Measurements from ENCODE around the gene PDLIM5.

Gene PDLIM5

DNA sequence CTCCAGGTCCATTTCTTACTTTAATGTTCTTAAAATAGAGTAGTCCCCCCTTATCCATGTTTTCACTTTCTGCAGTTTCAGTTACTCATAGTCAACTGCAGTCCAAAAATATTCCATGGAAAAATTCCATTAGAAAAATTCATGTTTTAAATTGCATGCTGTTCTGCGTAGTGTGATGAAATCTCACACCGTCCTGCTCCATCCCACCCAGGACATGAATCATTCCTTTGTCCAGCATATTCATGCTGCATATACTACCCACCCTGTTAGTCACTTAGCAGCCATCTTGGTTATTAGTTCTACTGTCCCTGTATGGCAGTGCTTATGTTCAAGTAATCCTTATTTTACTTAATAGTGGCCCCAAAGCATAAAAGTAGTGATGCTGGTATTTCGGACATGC, 5.4 kb upstream of the PDLIM5 start:
- no peak for DNase-seq (ENCODE audit: low spot score in 2 of 2)
- peaks cover 6% of the 10 kb centered on the region for H3K4me1 Mint-ChIP-seq
- no peak overlapping the region for H3K27ac Mint-ChIP-seq
- H3K9me3 Mint-ChIP-seq, result no peaks in the 10 kb centered on the region
- no peak for ATAC-seq
- H3K4me3 Mint-ChIP-seq, result no peak overlapping the region
- no peaks in the 10 kb centered on the region for H3K36me3 Mint-ChIP-seq

- Mint-ChIP-seq H3K27ac (no peak overlapping the region), H3K4me1 (peaks cover 14% of the 10 kb centered on the region), H3K9me3 (no peaks in the 10 kb centered on the region), H3K36me3 (no peaks in the 10 kb centered on the region), H3K4me3 (no peak overlapping the region)
- DNase-seq (ENCODE audit: low spot score in 2 of 2), result no peak
- no peak for ATAC-seq
Measured at GRCh38 chr4:94447754-94448411, 3.9 kb upstream of the PDLIM5 start.

DNA sequence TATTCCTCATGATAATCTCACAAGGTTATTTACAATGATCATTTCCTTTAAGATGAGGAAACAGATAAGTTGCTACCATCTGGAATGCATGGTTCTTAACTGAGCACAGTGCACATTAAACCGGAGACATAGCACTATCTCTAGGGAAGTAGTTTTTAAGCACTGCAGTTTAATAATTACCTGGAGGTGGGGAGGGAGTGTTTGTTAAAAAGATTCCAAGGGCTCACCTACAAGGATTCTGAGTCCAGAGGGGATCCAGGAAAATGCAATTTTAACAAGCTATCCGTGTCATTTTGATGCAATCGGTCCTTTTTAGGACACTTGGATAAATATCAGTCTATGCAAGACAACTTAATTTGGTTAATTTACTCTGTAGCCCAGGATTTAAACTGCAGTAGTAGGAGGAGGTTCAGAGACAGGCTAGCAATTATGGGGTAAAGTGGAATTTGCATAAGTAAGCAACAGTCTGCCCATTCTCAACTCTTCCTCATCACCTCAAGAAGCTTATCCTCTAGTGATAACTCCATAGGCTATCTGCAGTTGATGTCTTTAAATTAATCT, 2.8 kb upstream of the PDLIM5 start:
- no peak for ATAC-seq
- Mint-ChIP-seq H3K4me1 (peaks cover 20% of the 10 kb centered on the region), H3K9me3 (no peaks in the 10 kb centered on the region), H3K27ac (no peak overlapping the region), H3K36me3 (no peaks in the 10 kb centered on the region), H3K4me3 (no peak overlapping the region)
- DNase-seq (ENCODE audit: low spot score in 2 of 2), result no peak

DNA sequence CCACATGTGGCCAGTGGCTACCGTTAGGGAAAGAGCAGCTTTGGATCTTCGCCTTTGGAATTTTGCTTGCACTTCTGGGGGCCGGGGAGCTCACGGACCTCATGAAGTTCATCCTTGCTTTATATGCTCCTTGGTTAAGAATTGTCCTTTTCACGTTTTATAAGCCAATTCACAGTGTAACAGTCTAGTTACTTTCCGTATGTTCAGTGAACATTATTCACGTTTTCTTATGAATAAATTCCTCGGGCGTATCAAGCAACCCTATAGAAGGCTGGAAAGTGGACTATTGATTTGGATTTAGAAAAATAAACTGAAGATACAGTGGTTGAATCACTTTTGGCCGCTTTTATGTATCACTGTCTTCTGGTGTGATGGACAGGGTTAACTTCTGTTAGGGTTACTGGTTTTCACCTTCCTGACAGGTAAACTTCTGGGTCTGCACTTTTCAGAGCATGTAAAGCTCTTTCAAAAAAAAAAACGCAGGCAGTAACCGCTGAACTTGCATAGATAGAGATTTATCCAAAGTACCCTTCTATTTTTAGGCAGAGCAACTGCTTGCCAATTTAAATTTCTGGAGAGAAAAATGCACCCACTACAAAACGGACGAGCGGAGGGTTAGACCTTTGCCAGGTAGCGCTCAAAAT, 569 bp upstream of the PDLIM5 start:
- no peak for ATAC-seq
- DNase-seq (ENCODE audit: low spot score in 2 of 2), result no peak
- H3K27ac Mint-ChIP-seq, result peak overlapping the region; percentile 85
- no peaks in the 10 kb centered on the region for H3K9me3 Mint-ChIP-seq
- peak overlapping the region; percentile 81 for H3K4me3 Mint-ChIP-seq
- H3K4me1 Mint-ChIP-seq, result peaks cover 25% of the 10 kb centered on the region
- peaks cover 7% of the 10 kb centered on the region for H3K36me3 Mint-ChIP-seq

- Mint-ChIP-seq H3K9me3 (no peaks in the 10 kb centered on the region), H3K4me3 (peak overlapping the region; percentile 81), H3K36me3 (peaks cover 7% of the 10 kb centered on the region), H3K4me1 (peaks cover 25% of the 10 kb centered on the region), H3K27ac (peak overlapping the region; percentile 85)
- ATAC-seq, result no peak
- DNase-seq (ENCODE audit: low spot score in 2 of 2), result peak in 1 of 2 donors; percentile 55
Measured at GRCh38 chr4:94452476-94453371, 982 bp downstream of the PDLIM5 start.

- Mint-ChIP-seq H3K27ac (no peak overlapping the region), H3K36me3 (peaks cover 7% of the 10 kb centered on the region), H3K9me3 (no peaks in the 10 kb centered on the region), H3K4me1 (peaks cover 25% of the 10 kb centered on the region), H3K4me3 (peak overlapping the region; percentile 81)
- DNase-seq (ENCODE audit: low spot score in 2 of 2), result no peak
- no peak for ATAC-seq
Measured at GRCh38 chr4:94453391-94453963, 1.7 kb downstream of the PDLIM5 start.

- ATAC-seq (no peak), DNase-seq (ENCODE audit: low spot score in 2 of 2) (no peak)
- peaks cover 29% of the 10 kb centered on the region for H3K4me1 Mint-ChIP-seq
- H3K27ac Mint-ChIP-seq, result no peak overlapping the region
- H3K4me3 Mint-ChIP-seq, result no peak overlapping the region
- H3K9me3 Mint-ChIP-seq, result no peaks in the 10 kb centered on the region
- H3K36me3 Mint-ChIP-seq, result peaks cover 7% of the 10 kb centered on the region
Measured at GRCh38 chr4:94454405-94454804, 2.7 kb downstream of the PDLIM5 start.

DNA sequence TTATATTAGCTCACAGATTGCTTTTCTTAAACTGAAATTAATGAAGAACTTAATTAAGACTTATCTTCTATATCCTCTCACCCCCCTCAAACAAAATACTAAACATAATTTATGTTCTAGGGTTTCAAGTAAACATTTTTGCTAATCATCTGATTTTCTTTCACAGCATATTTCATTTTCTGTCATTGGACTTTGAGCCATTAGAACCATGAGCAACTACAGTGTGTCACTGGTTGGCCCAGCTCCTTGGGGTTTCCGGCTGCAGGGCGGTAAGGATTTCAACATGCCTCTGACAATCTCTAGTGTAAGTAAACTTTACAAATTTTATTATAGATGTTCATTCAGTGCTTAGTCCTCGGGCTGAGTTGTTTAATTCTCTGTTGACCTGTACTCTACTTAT, 3.3 kb downstream of the PDLIM5 start:
- no peak for DNase-seq (ENCODE audit: low spot score in 2 of 2)
- no peak overlapping the region for H3K27ac Mint-ChIP-seq
- H3K36me3 Mint-ChIP-seq, result peaks cover 7% of the 10 kb centered on the region
- H3K4me3 Mint-ChIP-seq, result no peak overlapping the region
- no peaks in the 10 kb centered on the region for H3K9me3 Mint-ChIP-seq
- peaks cover 32% of the 10 kb centered on the region for H3K4me1 Mint-ChIP-seq
- ATAC-seq, result no peak

GRCh38 chr4:94457692-94458106, 6.0 kb downstream of the PDLIM5 start:
- no peak overlapping the region for H3K27ac Mint-ChIP-seq
- H3K9me3 Mint-ChIP-seq, result no peaks in the 10 kb centered on the region
- DNase-seq (ENCODE audit: low spot score in 2 of 2), result no peak
- peaks cover 20% of the 10 kb centered on the region for H3K4me1 Mint-ChIP-seq
- H3K4me3 Mint-ChIP-seq, result no peak overlapping the region
- no peak for ATAC-seq
- H3K36me3 Mint-ChIP-seq, result peaks cover 7% of the 10 kb centered on the region

DNA sequence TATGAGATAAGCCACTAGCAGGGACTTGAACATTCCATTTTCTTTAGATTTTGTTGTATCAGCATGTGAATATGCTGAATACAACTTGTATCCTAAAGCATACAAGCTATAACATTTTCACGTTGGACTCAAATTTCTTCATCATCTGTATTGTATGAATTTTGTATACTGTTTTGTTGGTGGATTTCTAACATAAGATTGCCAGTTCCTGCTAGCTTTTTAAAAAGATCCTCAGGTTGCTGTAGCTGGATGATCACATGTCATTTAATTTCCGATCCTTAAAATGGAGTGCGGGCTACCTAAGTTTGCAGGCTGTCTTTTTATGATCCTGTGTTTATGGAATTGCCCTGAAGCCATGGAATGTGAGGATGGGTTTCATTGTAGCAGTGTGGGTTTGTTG, 6.9 kb downstream of the PDLIM5 start:
- ATAC-seq (no peak), DNase-seq (ENCODE audit: low spot score in 2 of 2) (no peak)
- H3K36me3 Mint-ChIP-seq, result peaks cover 7% of the 10 kb centered on the region
- H3K9me3 Mint-ChIP-seq, result no peaks in the 10 kb centered on the region
- no peak overlapping the region for H3K27ac Mint-ChIP-seq
- H3K4me3 Mint-ChIP-seq, result no peak overlapping the region
- peaks cover 12% of the 10 kb centered on the region for H3K4me1 Mint-ChIP-seq

DNA sequence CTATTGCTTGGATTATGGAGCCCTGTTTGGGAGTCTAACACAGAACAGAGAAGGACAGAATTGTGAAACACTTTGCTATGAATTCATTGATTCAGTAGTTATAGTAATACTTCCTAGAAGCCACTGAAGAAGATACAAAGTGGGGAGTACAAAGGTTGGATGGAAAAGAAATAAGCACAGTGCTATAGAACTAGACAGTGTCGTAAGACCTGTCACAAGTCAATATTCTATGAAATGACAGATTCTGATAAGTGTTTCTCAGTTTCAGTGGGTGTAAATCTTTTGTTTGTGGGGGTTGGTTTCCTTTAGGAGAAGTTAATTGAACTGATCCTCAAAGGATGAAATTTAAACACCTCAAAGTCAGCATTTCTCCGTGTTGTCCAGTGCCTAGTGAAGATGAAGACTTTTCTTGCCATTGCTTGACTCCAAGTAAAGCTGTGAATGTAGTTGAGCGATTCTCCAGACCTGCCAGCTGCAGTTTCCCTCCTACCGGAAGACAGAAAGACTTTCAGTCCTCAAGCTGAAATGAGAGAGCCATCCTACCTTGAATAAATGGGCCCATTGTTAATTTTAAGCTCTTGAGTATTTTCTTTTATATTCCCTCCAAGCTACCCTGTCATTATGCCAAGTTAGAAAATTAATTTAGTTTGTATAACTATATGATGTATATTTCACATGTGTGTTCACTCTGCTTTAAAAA, 7.9 kb downstream of the PDLIM5 start:
- Mint-ChIP-seq H3K27ac (no peak overlapping the region), H3K4me1 (peaks cover 9% of the 10 kb centered on the region), H3K4me3 (no peak overlapping the region), H3K36me3 (peaks cover 7% of the 10 kb centered on the region), H3K9me3 (no peaks in the 10 kb centered on the region)
- DNase-seq (ENCODE audit: low spot score in 2 of 2) (no peak), ATAC-seq (no peak)

DNA sequence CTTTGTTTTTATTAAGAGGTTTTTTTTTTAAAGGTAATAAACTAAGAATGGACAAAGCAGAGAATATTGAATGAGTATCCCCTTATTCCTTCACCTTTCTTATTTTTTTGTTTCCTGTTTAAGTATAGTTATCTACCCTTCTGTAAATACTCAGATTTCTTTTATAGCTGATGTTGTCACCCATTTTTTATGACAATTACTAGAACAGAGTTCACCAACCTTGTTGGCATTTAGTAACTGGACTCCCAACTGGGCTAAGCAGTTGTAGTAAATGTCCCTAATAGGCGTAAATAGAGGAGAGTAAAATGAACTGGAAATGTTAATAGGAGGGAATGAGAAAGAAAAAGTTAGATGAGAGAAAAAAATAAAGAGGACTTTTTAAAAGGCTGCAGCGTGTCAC, 9.8 kb downstream of the PDLIM5 start:
- no peak for DNase-seq (ENCODE audit: low spot score in 2 of 2)
- H3K36me3 Mint-ChIP-seq, result no peaks in the 10 kb centered on the region
- H3K4me3 Mint-ChIP-seq, result no peak overlapping the region
- no peak overlapping the region for H3K27ac Mint-ChIP-seq
- no peak for ATAC-seq
- peaks cover 7% of the 10 kb centered on the region for H3K4me1 Mint-ChIP-seq
- H3K9me3 Mint-ChIP-seq, result no peaks in the 10 kb centered on the region

GRCh38 chr4:94462572-94462971, 10.8 kb downstream of the PDLIM5 start:
- Mint-ChIP-seq H3K9me3 (no peaks in the 10 kb centered on the region), H3K4me1 (peaks cover 7% of the 10 kb centered on the region), H3K36me3 (no peaks in the 10 kb centered on the region), H3K27ac (no peak overlapping the region), H3K4me3 (no peak overlapping the region)
- ATAC-seq, result no peak
- no peak for DNase-seq (ENCODE audit: low spot score in 2 of 2)

GRCh38 chr4:94463771-94464170, 12.0 kb downstream of the PDLIM5 start:
- H3K9me3 Mint-ChIP-seq, result no peaks in the 10 kb centered on the region
- ATAC-seq, result peak; percentile 76
- H3K4me3 Mint-ChIP-seq, result no peak overlapping the region
- no peaks in the 10 kb centered on the region for H3K36me3 Mint-ChIP-seq
- peaks cover 14% of the 10 kb centered on the region for H3K4me1 Mint-ChIP-seq
- H3K27ac Mint-ChIP-seq, result no peak overlapping the region
- no peak for DNase-seq (ENCODE audit: low spot score in 2 of 2)

- Mint-ChIP-seq H3K36me3 (no peaks in the 10 kb centered on the region), H3K4me1 (peaks cover 16% of the 10 kb centered on the region), H3K9me3 (no peaks in the 10 kb centered on the region), H3K4me3 (no peak overlapping the region), H3K27ac (no peak overlapping the region)
- ATAC-seq (no peak), DNase-seq (ENCODE audit: low spot score in 2 of 2) (no peak)
Measured at GRCh38 chr4:94466371-94466770, 14.6 kb downstream of the PDLIM5 start.
